B cell (primary cell): ENCODE data around the gene TMEM147.

Experiments
- CTCF ChIP-seq: fragments of 200-600 bp; IDR thresholded peaks from one replicate; pipeline ENCODE4 v1.8.0; 2022; ENCODE audit warnings: antibody characterized with exemption, mild to moderate bottlenecking
- EZH2 ChIP-seq: IDR thresholded peaks from 2 replicates; pipeline ENCODE4 v1.6.1; 2012; ENCODE audit warnings: borderline replicate concordance, low read depth, mild to moderate bottlenecking, moderate library complexity, low read length; ENCODE audit not compliant: insufficient read depth, poor library complexity, severe bottlenecking

- TF ChIP-seq CTCF (no peak), EZH2 (no peak)
Observed at GRCh38 chr19:35513628-35514281, 31.7 kb upstream of the TMEM147 start, which contains the start of gene DMKN.
